K562 (cell line): ENCODE data around the gene GSTO2.

ENCODE experiments used
- FOXM1 ChIP-seq, 2 experiments: fragments of 450-650 bp in 1 of 2; sonication (generic) in 1 of 2; formaldehyde crosslinking in 1 of 2; IDR thresholded peaks; 2 replicates each; pipeline versions ENCODE4 v1.6.1 to v1.9.0; 2017 to 2022; ENCODE audit warnings: low read depth in 2 of 2, mild to moderate bottlenecking in 2 of 2, missing genetic modification reagents in 1 of 2, moderate library complexity in 1 of 2
- ZNF384 ChIP-seq: IDR thresholded peaks from 2 replicates; pipeline ENCODE4 v1.6.1; 2012; ENCODE audit warnings: low read depth, low read length, improper control_type of control experiment

DNA sequence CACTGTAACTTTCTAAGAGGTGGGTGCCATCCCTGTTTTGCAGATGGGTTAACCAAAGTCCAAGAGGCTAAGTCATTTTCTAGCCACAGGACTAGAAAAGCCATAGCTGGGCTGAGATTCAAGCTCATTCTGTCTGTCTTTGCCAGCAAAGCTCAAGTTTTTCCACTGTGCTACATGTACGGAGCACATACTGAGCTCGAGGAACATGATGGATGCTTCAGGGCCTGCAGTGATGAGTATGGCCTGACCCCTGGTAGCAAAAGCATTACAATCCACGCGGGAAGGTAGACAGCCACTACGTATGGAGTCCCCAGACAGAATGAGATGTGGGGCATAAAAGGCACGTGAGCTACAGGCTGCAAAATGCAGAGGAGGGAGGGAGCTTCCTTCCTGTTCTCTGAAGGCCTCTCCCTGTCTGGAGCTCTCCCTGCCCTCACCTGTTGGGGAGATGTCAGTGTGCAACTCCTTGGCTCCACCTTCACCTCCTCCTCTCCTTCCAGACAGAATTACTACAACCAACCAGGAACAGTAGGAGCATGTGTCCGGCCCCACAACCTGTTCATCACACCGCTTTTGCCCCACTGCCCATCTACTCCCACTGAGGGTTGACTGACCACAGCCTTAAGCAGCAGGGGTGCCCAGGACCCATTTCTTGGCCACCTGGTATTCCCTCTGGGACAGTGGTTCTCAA is 52.9 kb downstream of the GSTO2 start:
- TF ChIP-seq FOXM1 (IDR thresholded peaks at IDR 0.05; ENCODE audit: low read depth) (no peak), FOXM1 (CRISPR knock-in tag; IDR thresholded peaks at IDR 0.05; ENCODE audit: low read depth) (no peak), ZNF384 (no peak)
